ENCODE results near the gene NBEA. TPM values are rescaled to one million over a fixed set of nuclear protein-coding genes. Genes with fewer than 3 reads are reported as not detected.

Gene NBEA
- total RNA-seq, 1 donor = 4.0 TPM

DNA sequence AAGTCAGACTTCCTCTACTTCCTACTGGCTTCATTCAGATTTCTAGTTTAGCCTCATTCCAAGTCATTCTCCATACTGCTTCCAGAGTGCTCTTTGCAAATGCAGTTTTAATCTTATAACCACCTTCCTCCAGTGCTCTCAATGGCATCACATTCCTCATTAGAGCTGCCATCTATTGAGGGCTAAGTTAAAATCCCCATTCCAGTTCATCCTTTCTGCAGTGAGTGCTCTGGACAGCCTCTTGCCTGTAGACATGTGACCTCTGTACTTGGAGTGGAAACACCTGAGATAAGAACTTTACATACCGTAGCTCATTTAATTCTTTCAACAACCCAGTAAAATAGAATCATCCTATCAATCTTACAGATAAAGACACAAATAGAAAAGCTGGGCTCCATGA is 592.3 kb downstream of the NBEA start:
- no peak overlapping the region for H3K4me2 ChIP-seq (ENCODE audit: insufficient read depth, low read length)
- no peaks in the 10 kb centered on the region for H3K9me3 ChIP-seq (ENCODE audit: low read depth, low read length)
- TF ChIP-seq, protein P1, sequence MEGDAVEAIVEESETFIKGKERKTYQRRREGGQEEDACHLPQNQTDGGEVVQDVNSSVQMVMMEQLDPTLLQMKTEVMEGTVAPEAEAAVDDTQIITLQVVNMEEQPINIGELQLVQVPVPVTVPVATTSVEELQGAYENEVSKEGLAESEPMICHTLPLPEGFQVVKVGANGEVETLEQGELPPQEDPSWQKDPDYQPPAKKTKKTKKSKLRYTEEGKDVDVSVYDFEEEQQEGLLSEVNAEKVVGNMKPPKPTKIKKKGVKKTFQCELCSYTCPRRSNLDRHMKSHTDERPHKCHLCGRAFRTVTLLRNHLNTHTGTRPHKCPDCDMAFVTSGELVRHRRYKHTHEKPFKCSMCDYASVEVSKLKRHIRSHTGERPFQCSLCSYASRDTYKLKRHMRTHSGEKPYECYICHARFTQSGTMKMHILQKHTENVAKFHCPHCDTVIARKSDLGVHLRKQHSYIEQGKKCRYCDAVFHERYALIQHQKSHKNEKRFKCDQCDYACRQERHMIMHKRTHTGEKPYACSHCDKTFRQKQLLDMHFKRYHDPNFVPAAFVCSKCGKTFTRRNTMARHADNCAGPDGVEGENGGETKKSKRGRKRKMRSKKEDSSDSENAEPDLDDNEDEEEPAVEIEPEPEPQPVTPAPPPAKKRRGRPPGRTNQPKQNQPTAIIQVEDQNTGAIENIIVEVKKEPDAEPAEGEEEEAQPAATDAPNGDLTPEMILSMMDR (IDR thresholded peaks at IDR 0.05; ENCODE audit: extremely low read depth, low read depth, low read length) = no peak
- H2AFZ ChIP-seq (ENCODE audit: low read length) = no peak overlapping the region
- DNase-seq (ENCODE audit: insufficient read length, low spot score, missing footprints) = no peak
- H3K27ac ChIP-seq (ENCODE audit: low read depth, low read length) = no peak overlapping the region
- H4K20me1 ChIP-seq (ENCODE audit: insufficient read depth, low read length) = no peaks in the 10 kb centered on the region
- H3K36me3 ChIP-seq (ENCODE audit: insufficient read depth, low read length) = no peaks in the 10 kb centered on the region
- H3K27me3 ChIP-seq (ENCODE audit: insufficient read depth, low read length) = no peaks in the 10 kb centered on the region
- H3K4me3 ChIP-seq (ENCODE audit: insufficient read depth, low read length) = no peak overlapping the region
- no peaks in the 10 kb centered on the region for H3K79me2 ChIP-seq (ENCODE audit: insufficient read depth, low read length)
- no peaks in the 10 kb centered on the region for H3K4me1 ChIP-seq (ENCODE audit: insufficient read depth, low read length)

DNA sequence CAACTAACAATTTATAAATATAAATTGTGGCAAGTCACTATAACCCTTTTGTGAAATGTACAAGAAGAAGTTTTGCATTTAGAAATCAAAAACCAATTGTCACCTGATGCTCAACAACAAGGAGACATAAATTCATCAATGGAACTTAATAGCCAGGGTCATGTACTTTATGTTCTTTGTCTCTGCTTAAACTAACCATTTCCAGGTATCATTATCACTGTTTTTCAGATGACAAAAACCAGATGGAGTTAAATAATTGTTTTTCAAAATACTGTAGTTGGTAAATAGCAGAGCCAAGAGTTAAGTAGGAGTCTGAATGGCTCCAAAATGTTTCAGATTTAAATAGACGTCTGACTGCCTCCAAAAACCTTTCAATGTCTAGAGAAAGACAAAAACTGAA is 606.7 kb downstream of the NBEA start:
- no peaks in the 10 kb centered on the region for H3K36me3 ChIP-seq (ENCODE audit: insufficient read depth, low read length)
- H3K27ac ChIP-seq (ENCODE audit: low read depth, low read length) = no peak overlapping the region
- no peaks in the 10 kb centered on the region for H3K79me2 ChIP-seq (ENCODE audit: insufficient read depth, low read length)
- H3K9me3 ChIP-seq (ENCODE audit: low read depth, low read length) = no peaks in the 10 kb centered on the region
- no peak overlapping the region for H3K4me2 ChIP-seq (ENCODE audit: insufficient read depth, low read length)
- TF ChIP-seq, protein P1 (IDR thresholded peaks at IDR 0.05; ENCODE audit: extremely low read depth, low read depth, low read length) = no peak
- H3K27me3 ChIP-seq (ENCODE audit: insufficient read depth, low read length) = no peaks in the 10 kb centered on the region
- DNase-seq (ENCODE audit: insufficient read length, low spot score, missing footprints) = no peak
- H4K20me1 ChIP-seq (ENCODE audit: insufficient read depth, low read length) = no peaks in the 10 kb centered on the region
- no peak overlapping the region for H2AFZ ChIP-seq (ENCODE audit: low read length)
- peaks cover 8% of the 10 kb centered on the region for H3K4me1 ChIP-seq (ENCODE audit: insufficient read depth, low read length)
- no peak overlapping the region for H3K4me3 ChIP-seq (ENCODE audit: insufficient read depth, low read length)

DNA sequence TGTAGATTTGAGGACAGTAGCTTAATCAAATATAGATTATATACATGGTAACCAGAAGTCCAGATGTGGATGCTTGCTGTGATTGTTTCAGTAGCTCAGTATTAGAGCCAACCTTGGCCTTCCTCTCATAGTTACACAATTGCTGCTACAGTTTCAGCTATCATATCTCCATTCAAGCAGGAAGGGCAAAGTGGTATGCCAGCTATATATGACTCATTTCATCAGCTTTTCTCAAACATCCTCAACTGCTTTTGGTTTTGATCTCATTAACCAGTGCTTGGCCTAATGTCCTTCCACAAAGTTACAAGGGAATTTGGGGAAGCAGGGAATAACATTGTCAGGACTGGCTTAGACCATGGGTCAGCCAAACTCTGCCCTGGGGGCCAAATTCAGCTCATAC is 607.4 kb downstream of the NBEA start:
- Histone ChIP-seq H2AFZ (ENCODE audit: low read length) (no peak overlapping the region), H3K27me3 (ENCODE audit: insufficient read depth, low read length) (no peaks in the 10 kb centered on the region), H3K4me3 (ENCODE audit: insufficient read depth, low read length) (no peak overlapping the region), H3K4me2 (ENCODE audit: insufficient read depth, low read length) (no peak overlapping the region), H3K9me3 (ENCODE audit: low read depth, low read length) (no peaks in the 10 kb centered on the region), H3K27ac (ENCODE audit: low read depth, low read length) (no peak overlapping the region), H4K20me1 (ENCODE audit: insufficient read depth, low read length) (no peaks in the 10 kb centered on the region), H3K79me2 (ENCODE audit: insufficient read depth, low read length) (no peaks in the 10 kb centered on the region), H3K36me3 (ENCODE audit: insufficient read depth, low read length) (no peaks in the 10 kb centered on the region), H3K4me1 (ENCODE audit: insufficient read depth, low read length) (peaks cover 8% of the 10 kb centered on the region)
- TF ChIP-seq, protein P1 (IDR thresholded peaks at IDR 0.05; ENCODE audit: extremely low read depth, low read depth, low read length) = no peak
- DNase-seq (ENCODE audit: insufficient read length, low spot score, missing footprints) = peak; percentile 53

DNA sequence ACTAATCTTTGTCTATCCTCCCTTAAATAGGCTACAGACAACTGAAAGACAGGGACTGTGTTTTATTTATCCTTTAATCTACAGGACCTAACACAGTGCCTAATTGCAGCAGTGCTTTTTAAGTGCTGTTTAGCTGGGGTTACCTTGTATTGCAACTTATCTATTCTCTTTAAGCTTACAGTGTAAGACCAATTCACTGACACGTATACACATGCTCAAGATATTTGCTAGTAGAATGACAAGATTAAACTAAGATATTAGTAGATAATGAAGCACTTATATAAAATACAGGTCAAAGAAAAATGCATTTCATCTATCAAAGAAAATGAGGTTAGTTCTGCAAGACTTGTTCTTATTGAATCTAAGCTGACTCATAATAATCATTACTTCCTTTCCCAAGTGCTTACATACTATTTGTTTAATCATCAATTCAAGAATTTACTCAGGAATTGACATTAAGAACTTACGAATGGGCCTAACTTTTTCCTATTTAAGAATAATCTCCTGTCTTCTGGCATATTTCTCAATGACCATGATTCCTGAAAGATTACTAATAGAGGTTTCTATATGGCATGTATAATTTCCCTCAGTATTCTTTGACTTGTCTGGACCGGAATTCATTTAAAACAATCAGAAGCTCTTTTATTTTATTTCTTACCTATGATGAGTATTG is 610.2 kb downstream of the NBEA start:
- Histone ChIP-seq H3K36me3 (ENCODE audit: insufficient read depth, low read length) (no peaks in the 10 kb centered on the region), H3K4me2 (ENCODE audit: insufficient read depth, low read length) (no peak overlapping the region), H4K20me1 (ENCODE audit: insufficient read depth, low read length) (no peaks in the 10 kb centered on the region), H2AFZ (ENCODE audit: low read length) (no peak overlapping the region), H3K4me1 (ENCODE audit: insufficient read depth, low read length) (peaks cover 8% of the 10 kb centered on the region), H3K27ac (ENCODE audit: low read depth, low read length) (no peak overlapping the region), H3K9me3 (ENCODE audit: low read depth, low read length) (no peaks in the 10 kb centered on the region), H3K27me3 (ENCODE audit: insufficient read depth, low read length) (no peaks in the 10 kb centered on the region), H3K79me2 (ENCODE audit: insufficient read depth, low read length) (no peaks in the 10 kb centered on the region), H3K4me3 (ENCODE audit: insufficient read depth, low read length) (no peak overlapping the region)
- TF ChIP-seq, protein P1 (IDR thresholded peaks at IDR 0.05; ENCODE audit: extremely low read depth, low read depth, low read length) = no peak
- DNase-seq (ENCODE audit: insufficient read length, low spot score, missing footprints) = no peak
